Pons (tissue), 1 donor: Measurements from ENCODE around the gene THUMPD3.

ENCODE experiments used
- DNase-seq: peaks from one replicate; pipeline ENCODE4 v3.0.0-alpha.2; 2016; ENCODE audit warnings: low spot score

The THUMPD3 gene, protein sequence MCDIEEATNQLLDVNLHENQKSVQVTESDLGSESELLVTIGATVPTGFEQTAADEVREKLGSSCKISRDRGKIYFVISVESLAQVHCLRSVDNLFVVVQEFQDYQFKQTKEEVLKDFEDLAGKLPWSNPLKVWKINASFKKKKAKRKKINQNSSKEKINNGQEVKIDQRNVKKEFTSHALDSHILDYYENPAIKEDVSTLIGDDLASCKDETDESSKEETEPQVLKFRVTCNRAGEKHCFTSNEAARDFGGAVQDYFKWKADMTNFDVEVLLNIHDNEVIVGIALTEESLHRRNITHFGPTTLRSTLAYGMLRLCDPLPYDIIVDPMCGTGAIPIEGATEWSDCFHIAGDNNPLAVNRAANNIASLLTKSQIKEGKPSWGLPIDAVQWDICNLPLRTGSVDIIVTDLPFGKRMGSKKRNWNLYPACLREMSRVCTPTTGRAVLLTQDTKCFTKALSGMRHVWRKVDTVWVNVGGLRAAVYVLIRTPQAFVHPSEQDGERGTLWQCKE

GRCh38 chr3:9362731-9363530 lies at the start of gene THUMPD3:
Gene THUMPD3, plus strand, starts transcription at chr3:9363054. Its CDS starts 2,015 bp downstream, at chr3:9365069.
- DNase-seq, result peak; percentile 92

DNA sequence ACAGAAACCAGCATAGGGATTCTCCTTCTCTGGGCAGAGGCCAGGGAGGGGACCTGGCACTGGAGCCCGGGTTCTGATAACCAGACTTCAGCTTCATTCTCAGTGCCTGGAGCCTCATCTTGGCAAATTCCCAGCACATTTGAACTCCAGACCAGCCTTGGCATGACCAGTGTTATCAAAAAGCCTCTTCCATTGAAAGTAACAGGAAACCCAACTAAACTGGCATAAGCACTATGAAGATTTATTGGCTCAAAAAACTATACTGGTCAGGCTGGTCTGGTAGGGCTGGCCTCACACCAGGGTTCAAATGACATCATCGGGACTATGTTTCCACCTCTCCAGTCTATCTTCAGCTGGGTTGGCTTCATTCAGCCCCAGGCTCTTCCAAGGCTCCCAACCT lies 48.1 kb upstream of the THUMPD3 start:
- no peak for DNase-seq

- peak; percentile 62 for DNase-seq
Observed at GRCh38 chr3:9316881-9317361, 45.9 kb upstream of the THUMPD3 start.

- DNase-seq, result no peak
Observed at GRCh38 chr3:9322780-9323179, 40.1 kb upstream of the THUMPD3 start.

- no peak for DNase-seq
Observed at GRCh38 chr3:9324944-9325343, 37.9 kb upstream of the THUMPD3 start.

GRCh38 chr3:9327578-9327977 lies 35.3 kb upstream of the THUMPD3 start:
- DNase-seq, result no peak

GRCh38 chr3:9330166-9330703 lies 32.6 kb upstream of the THUMPD3 start:
- no peak for DNase-seq

DNA sequence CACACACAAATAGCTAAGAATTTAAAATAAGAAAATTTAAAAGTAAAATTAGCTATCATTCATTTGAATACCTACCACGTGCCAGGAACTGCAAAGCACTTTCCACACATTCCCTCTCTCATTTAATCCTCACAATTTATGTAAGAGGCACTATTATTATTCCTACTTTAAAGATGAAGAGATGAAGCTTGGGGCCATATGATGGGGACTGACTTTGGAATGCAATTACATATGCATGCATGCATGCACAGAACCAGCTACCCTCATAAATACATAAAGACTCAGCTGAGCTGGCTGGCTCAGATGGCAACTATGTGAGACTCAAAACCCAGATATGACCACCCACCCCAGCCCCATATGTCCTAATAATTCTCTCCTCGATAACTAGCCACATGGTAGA lies 31.7 kb upstream of the THUMPD3 start:
- DNase-seq, result no peak

DNA sequence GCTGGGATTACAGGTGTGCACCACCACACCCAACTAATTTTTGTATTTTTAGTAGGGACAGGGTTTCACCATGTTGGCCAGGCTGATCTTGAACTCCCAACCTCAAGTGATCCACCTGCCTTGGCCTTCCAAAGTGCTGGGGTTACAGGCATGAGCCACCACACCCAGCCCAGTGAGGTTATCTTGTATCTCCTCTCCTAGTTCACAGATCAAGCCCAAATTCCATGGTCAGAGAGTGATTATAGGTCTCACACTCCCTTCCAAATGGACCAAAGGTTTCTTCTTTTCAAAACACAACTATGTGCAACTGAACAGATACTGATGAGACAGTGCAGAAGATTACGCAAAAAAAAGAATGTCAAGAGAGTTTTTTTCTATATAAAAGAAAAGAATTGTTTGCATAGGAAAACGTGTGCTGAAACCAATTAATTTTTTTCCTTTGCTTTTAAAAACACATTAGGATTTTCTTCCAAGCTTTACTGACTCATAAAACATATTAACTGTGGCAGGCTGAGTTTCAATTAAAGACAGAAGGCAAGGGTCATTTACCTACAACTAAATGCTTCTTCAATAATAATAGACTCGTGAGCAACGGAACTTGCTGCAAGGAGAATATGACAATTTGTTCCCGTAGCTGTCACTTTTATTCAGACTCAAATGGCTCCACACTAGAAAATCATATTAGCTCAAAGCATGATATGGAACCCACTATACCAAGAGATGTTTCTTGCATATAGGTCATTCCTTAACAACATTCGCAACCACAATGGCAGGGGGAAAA lies 30.4 kb upstream of the THUMPD3 start:
- no peak for DNase-seq

DNA sequence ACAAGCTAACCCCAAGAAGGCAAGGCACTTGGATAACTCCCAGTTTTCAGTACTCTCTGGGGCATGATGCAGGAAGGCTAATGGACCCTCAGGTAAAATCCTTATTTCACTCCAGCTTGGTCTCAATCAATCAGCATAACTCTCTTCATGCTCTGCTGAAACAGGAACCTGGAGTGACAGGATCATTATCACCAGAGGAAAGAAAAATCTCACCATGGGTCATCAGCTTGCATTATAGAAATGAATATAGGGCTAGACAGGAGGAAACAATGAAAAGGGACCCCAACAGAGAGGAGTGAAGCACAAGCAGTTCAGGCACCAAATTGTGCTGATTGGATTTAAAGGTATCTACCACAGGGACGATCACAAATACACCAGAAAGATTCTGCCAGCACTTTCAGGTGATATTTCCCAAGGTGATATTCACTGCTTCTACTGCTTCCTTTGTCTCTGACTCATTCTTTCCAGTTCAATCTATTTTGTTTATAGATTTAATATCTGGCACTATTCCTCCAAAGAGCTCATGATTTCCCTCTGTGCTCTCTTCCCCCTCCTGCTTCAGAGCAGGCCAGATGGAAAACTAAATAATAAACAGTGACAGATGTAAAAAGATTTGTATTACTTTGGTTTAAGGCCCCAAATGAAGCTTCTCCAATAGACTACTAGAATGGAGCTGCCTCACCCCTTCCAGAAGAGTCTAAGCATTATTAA lies 22.9 kb upstream of the THUMPD3 start:
- no peak for DNase-seq

- no peak for DNase-seq
Observed at GRCh38 chr3:9340472-9340902, 22.4 kb upstream of the THUMPD3 start.

GRCh38 chr3:9342696-9343095 lies 20.2 kb upstream of the THUMPD3 start:
- no peak for DNase-seq

GRCh38 chr3:9343115-9343514 lies 19.7 kb upstream of the THUMPD3 start:
- no peak for DNase-seq

DNA sequence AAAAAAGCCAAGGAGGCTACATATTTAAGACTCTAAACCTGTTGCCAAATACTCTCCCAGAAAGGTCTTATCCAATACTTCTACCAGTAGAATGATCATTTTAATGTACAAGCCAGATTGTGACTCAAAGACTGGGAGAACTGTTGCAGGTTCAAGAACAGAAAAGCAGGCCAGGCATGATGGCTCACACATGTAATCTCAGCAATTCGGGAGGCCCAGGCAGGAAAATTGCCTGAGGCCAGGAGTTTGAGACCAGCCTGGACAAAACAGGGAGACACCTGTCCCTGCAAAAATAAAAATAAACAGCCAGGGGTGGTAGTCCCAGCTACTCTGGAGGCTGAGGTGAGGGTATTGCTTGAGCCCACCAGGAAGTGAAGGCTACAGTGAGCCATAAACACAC lies 17.8 kb upstream of the THUMPD3 start:
- DNase-seq, result no peak

DNA sequence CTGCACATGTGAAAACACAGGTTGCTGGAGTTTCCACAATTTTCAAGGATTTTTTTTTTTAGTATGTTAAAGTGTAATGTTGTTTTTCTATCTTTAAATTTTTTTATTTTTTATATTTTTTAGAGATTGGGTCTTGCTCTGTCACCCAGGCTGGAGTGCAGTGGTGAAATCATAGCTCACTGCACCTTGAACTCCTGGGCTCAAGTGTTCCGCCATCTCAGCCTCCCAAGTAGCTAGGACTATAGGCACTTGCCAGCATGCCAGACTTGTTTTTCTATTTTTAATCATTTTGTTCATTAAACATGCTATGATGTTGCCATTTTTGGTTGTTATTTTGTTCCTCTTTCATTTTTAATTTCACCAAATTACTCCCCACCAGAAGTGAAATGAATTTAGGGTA lies 16.7 kb upstream of the THUMPD3 start:
- no peak for DNase-seq

DNA sequence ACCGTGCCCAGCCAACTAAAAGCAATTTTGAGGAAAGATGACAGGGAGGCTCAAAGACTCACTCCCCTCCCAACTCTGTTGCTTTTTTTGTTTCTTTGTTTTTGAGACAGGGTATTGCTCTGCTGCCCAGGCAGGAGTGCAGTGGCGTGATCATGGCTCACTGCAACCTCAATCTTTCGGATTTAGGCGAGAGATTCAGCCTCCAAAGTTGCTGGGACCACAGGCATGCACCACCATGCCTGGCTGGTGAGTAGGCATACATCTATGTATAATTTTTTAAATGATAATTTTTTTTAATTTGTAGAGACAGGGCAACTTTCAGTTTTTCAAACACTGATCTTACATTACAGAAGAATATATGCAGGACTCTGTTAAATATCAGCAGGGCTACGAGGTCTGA lies 15.8 kb upstream of the THUMPD3 start:
- no peak for DNase-seq

DNA sequence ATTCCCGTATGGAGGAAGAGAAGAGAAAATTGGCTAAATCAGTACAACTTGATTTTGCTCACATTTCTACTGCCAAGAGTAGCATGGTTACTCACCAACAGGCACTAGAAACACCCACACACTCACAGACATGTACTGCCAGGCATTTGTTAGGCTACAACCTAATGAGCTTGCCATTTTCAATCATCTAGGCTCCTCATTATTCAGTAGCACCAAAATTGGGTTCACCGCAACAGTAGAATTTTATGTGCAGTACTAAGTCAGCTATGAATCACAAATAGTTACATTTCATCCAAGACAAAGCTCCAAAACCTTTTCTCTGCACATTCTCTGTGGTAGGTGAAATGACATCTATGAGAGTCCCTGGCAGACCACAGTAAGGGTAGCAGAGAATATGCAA lies 15.0 kb upstream of the THUMPD3 start:
- no peak for DNase-seq

DNA sequence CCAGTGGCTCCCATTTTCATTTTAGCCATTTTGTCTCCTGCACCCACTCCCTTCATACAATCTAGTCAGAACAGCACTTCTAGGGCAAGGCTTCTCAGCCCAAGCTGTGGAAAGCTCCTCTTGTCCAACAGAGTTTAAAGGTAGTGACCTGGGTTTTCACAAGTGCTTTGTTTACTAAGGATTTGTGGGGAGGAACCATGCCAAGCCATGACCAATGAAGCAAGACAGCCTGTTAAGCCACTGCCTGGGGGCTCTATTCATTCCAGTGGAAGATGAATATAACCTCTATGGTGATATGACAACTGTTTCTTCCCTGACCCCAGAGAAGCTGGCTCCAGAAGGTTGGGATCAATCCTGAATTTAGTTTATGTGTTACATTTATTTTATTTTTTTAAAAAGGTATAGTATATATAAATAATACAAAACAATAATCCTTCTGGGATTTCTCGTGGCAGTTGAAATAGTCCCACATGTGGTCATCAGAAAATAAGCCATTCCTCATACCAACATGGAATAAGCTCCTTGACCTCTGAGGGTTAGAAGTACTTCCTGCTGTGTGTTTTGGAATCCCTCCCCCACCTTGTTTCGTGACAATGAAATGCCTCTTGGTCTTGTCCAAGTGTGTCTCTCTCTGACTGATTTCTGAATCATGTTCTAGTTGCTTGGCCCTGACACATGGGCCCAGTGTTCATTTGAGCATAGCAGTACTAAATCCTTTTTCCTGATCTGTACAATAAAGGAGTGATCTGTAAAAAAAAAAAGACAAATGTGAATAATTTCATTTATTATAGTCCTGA lies 13.3 kb upstream of the THUMPD3 start:
- no peak for DNase-seq

GRCh38 chr3:9351709-9352126 lies 11.1 kb upstream of the THUMPD3 start:
- no peak for DNase-seq
